D721Med (cell line): ENCODE measurements around the gene ZP3.
"Not testable (repeated sequence)": the region's sequence is repeated elsewhere in the genome, so short reads cannot be mapped to it uniquely, and the experiment has no call there.

Experiments used
- DNase-seq: peaks from one replicate; pipeline ENCODE4 v3.0.0; 2011; ENCODE audit warnings: low spot score; ENCODE audit not compliant: insufficient read length
- FAIRE-seq: peaks from 2 replicates; lab custom pipeline; 2011; peaks lifted over from hg19 to GRCh38; lab: Jason Lieb, UNC
- CTCF ChIP-seq: IDR thresholded peaks from 2 replicates; pipeline ENCODE4 v1.5.1; 2012; ENCODE audit warnings: mild to moderate bottlenecking, control low read depth; ENCODE audit not compliant: insufficient read depth; ENCODE audit errors: missing control alignments

The ZP3 gene

GRCh38 chr7:76386691-76387260, 38.0 kb upstream of the ZP3 start:
- DNase-seq (peak; percentile 77), FAIRE-seq (peak; percentile 35)
- no peak for TF ChIP-seq CTCF

DNA sequence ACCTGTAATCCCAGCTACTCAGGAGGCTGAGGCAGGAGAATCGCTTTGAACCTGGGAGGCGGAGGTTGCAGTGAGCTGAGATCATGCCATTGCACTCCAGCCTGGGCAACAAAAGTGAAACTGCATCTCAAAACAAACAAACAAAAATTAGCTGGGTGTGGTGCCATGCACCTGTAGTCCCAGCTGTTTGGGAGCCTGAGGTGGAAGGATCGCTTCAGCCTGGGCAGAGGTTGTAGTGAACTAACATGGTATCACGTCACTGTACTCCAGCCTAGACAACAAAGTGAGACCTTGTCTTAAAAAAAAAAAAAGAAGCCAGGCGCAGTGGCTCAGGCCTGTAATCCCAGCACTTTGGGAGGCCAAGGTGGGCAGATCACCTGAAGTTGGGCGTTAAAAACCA, 37.0 kb upstream of the ZP3 start:
- FAIRE-seq, DNase-seq: not testable (repeated sequence)

DNA sequence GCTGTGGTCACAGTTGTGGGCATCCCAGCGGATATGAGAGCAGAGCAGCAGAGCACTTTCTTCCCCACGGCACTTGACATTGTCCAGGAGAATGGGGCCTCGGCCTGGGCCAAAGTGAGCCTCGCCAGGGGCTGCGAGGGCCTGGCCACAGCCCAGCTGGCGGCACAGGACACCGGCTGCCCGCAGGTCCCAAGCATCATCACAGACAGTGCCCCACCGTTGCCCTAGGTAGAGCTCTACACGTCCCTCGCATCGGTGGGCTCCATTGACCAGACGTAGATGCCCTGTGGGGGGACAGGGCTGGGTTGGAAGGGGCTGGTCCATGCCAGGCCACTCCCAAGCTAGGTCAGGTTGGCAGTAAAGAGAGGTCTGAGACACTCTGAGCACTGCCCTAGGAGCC, 34.7 kb upstream of the ZP3 start:
- FAIRE-seq, result no peak
- no peak for TF ChIP-seq CTCF
- no peak for DNase-seq

DNA sequence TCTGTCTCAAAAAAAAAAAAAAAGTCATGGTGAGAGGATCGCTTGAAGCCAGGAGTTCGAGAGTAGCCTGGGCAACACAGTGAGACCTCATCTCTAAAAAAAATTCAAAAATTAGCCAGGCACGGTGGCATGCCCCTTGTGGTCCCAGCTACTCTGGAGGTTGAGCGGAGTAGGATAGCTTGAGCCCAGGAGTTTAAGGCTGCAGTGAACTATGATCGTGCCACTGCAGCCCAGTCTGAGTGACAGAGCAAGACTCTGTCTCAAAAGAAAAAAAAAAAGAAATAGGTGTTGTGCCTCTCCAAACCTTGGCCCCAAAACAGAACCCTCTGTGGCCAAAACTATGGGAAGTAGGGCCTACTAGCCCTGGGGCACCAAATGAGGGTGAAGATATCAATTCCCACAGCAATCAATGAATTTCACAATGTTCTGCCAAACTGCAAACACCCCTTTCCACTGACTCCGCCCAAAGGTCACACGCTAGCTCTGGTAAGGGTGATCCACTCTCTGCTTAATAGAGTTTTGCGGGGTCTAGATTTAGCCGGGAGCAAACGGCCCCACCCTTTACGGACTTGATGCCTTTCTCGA, 32.1 kb upstream of the ZP3 start:
- DNase-seq (no peak), FAIRE-seq (no peak)
- TF ChIP-seq CTCF, result no peak

GRCh38 chr7:76393116-76394031, 31.4 kb upstream of the ZP3 start:
- no peak for TF ChIP-seq CTCF
- DNase-seq (peak; percentile 95), FAIRE-seq (no peak)

- FAIRE-seq (no peak), DNase-seq (no peak)
- no peak for TF ChIP-seq CTCF
These were observed 29.8 kb upstream of the ZP3 start for GRCh38 chr7:76394957-76395356.

DNA sequence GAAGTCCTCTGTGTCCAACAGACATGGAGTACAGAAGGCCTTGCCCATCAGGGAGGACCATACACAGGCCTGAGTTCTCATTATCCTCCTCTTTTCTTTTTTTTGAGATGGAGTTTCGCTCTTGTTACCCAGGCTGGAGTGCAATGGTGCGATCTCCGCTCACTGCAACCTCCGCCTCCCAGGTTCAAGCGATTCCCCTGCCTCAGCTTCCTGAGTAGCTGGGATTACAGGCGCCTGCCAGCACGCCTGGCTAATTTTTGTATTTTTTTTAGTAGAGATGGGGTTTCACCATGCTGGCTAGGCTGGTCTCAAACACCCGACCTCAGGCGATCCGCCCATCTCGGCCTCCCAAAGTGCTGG, 29.2 kb upstream of the ZP3 start:
- FAIRE-seq, DNase-seq: not testable (repeated sequence)
